ENCODE data around the gene CADM2.

GRCh38 chr3:84978843-84979242, 20.1 kb downstream of the CADM2 start:
- TF ChIP-seq CTCF (conservative IDR thresholded peaks at IDR 0.05; ENCODE audit: low read depth in 2 of 2) (no peak), POLR2AphosphoS5 (IDR thresholded peaks at IDR 0.05; ENCODE audit: low read depth) (no peak), EZH2 (IDR thresholded peaks at IDR 0.05; ENCODE audit: low read depth, unreplicated experiment) (no peak), EZH2phosphoT487 (IDR thresholded peaks at IDR 0.05; ENCODE audit: unreplicated experiment) (no peak)
